GM12878 (cell line): ENCODE results near the gene WDR26. TPM values are rescaled to one million over a fixed set of nuclear protein-coding genes. Genes with fewer than 3 reads are reported as not detected.

Source experiments
- ATAC-seq: fragments of 200-7000 bp; cut with Tn5 transposase; 3 replicates; pipeline ENCODE4 v1.9.1; 2020; ENCODE audit warnings: mild to moderate bottlenecking, moderate library complexity
- BruUV-seq: library from RNA; stranded (reverse); fragments of 400-500 nt; replicated peaks from 2 replicates; lab custom pipeline; 2021; lab: Mats Ljungman, UMichigan
- CTCF ChIA-PET: fragments of 300-600 bp; sonication (Branson Sonifier 250); formaldehyde crosslinking; extraction: SDS; loops from one replicate; lab custom pipeline; 2021; ENCODE audit warnings: inconsistent platforms; lab: Yijun Ruan, JAX
- POLR2A ChIA-PET: fragments of 350-600 bp; formaldehyde crosslinking; extraction: SDS; loops from one replicate; lab custom pipeline; 2021; ENCODE audit warnings: inconsistent platforms; lab: Charles Lee
- RAD21 ChIA-PET: fragments of 300-600 bp; sonication (Branson Sonifier 250); formaldehyde crosslinking; loops from one replicate; lab custom pipeline; 2023; ENCODE audit warnings: antibody characterized with exemption; ENCODE audit not compliant: unreplicated experiment; lab: Charles Lee
- SMC1A ChIA-PET: fragments of 300-600 bp; sonication (Branson Sonifier 250); formaldehyde crosslinking; loops from one replicate; lab custom pipeline; 2023; ENCODE audit not compliant: unreplicated experiment, uncharacterized antibody; lab: Charles Lee
- DNase-seq: peaks from one replicate; pipeline ENCODE4 v3.0.0-alpha.2; 2011; ENCODE audit warnings: low read depth, low spot score
- FAIRE-seq: peaks from 3 replicates; lab custom pipeline; 2011; peaks lifted over from hg19 to GRCh38; lab: Jason Lieb, UNC
- H2AFZ ChIP-seq: 2 replicates; pipeline ENCODE4 v1.6.0; 2011; ENCODE audit warnings: low read depth, low read length, control low read depth; ENCODE audit not compliant: control insufficient read depth
- H3K27ac ChIP-seq: 2 replicates; pipeline ENCODE4 v1.5.1; 2011; ENCODE audit warnings: control low read depth; ENCODE audit not compliant: control insufficient read depth, insufficient read depth
- H3K27me3 ChIP-seq, 2 experiments: replicated peaks in 1 of 2; 2 replicates each; pipeline versions ENCODE4 v1.6.0 to v1.6.1; 2011; ENCODE audit warnings: low read length in 1 of 2; ENCODE audit not compliant: control insufficient read depth in 2 of 2, insufficient read depth in 2 of 2
- H3K36me3 ChIP-seq, 2 experiments: 2 replicates each; pipeline ENCODE4 v1.5.1; 2011; ENCODE audit warnings: low read length in 1 of 2; ENCODE audit not compliant: control insufficient read depth in 2 of 2, insufficient read depth in 2 of 2
- H3K4me1 ChIP-seq: 2 replicates; pipeline ENCODE4 v1.6.1; 2011; ENCODE audit warnings: mild to moderate bottlenecking, low read length, moderate library complexity, mixed read lengths; ENCODE audit not compliant: control insufficient read depth, insufficient read depth
- H3K4me2 ChIP-seq: 2 replicates; pipeline ENCODE4 v1.6.0; 2011; ENCODE audit warnings: control low read depth; ENCODE audit not compliant: control insufficient read depth, insufficient read depth
- H3K4me3 ChIP-seq: fragments of 200-600 bp; sonication (generic); 2 replicates; pipeline ENCODE4 v1.5.1; 2016
- H3K79me2 ChIP-seq: 2 replicates; pipeline ENCODE4 v1.6.0; 2011; ENCODE audit warnings: low read length; ENCODE audit not compliant: control insufficient read depth, insufficient read depth
- H3K9ac ChIP-seq: 2 replicates; pipeline ENCODE4 v1.8.0; 2011; ENCODE audit warnings: low read length, control low read depth, mixed read lengths; ENCODE audit not compliant: control insufficient read depth, insufficient read depth
- H3K9me3 ChIP-seq: replicated peaks from 3 replicates; pipeline ENCODE4 v1.5.1; 2011; ENCODE audit warnings: mild to moderate bottlenecking, low read length; ENCODE audit not compliant: control insufficient read depth, insufficient read depth
- H4K20me1 ChIP-seq: 2 replicates; pipeline ENCODE4 v1.6.0; 2011; ENCODE audit not compliant: control insufficient read depth, insufficient read depth
- NFYB ChIP-seq: IDR thresholded peaks from 2 replicates; pipeline ENCODE4 v1.6.1; 2011; ENCODE audit warnings: low read depth, mild to moderate bottlenecking, low read length, improper control_type of control experiment, moderate library complexity; ENCODE audit not compliant: insufficient read depth
- NKRF ChIP-seq: fragments of 450-650 bp; conservative IDR thresholded peaks from 2 replicates; pipeline ENCODE4 v1.6.1; 2017; ENCODE audit warnings: mild to moderate bottlenecking, moderate library complexity
- NR2C1 ChIP-seq: fragments of 450-650 bp; IDR thresholded peaks from 2 replicates; pipeline ENCODE4 v1.6.1; 2017; ENCODE audit warnings: antibody characterized with exemption, mild to moderate bottlenecking, moderate library complexity
- POU2F2 ChIP-seq: IDR thresholded peaks from 3 replicates; pipeline ENCODE4 v1.6.1; 2011; ENCODE audit warnings: low read depth, mild to moderate bottlenecking, low read length, borderline replicate concordance
- RFX5 ChIP-seq: IDR thresholded peaks from 2 replicates; pipeline ENCODE4 v1.6.1; 2011; ENCODE audit warnings: low read depth, low read length, improper control_type of control experiment
- STAT1 ChIP-seq: fragments of 450-650 bp; conservative IDR thresholded peaks from 2 replicates; pipeline ENCODE4 v1.6.1; 2014; ENCODE audit warnings: antibody characterized with exemption, mild to moderate bottlenecking
- STAT3 ChIP-seq: IDR thresholded peaks from 2 replicates; pipeline ENCODE4 v1.6.1; 2011; ENCODE audit warnings: low read depth, low read length, improper control_type of control experiment
- SUZ12 ChIP-seq: fragments of 200-600 bp; sonication (generic); IDR thresholded peaks from one replicate; pipeline ENCODE4 v1.6.1; 2018; ENCODE audit warnings: antibody characterized with exemption, mild to moderate bottlenecking; ENCODE audit not compliant: unreplicated experiment
- ZNF24 ChIP-seq: fragments of 450-650 bp; IDR thresholded peaks from 2 replicates; pipeline ENCODE4 v1.6.1; 2017; ENCODE audit warnings: antibody characterized with exemption, mild to moderate bottlenecking
- WGBS: methylation state at CpG from one replicate; pipeline ENCODE4 v1.1.6; 2016; ENCODE audit warnings: low lambda C conversion rate; ENCODE audit not compliant: insufficient replicate concordance, insufficient coverage; ENCODE audit errors: missing lambda C conversion rate; 5-methylcytosine and 5-hydroxymethylcytosine counted together
- in situ Hi-C: fragments of 300-500 bp; cut with MboI; formaldehyde crosslinking; loops from 9 replicates; pipeline ENCODE4 v1.14.3; 2018; ENCODE audit warnings: mixed read lengths
- intact Hi-C: fragments of 100-400 bp; cut with micrococcal nuclease; formaldehyde crosslinking; loops from one replicate; pipeline ENCODE4 v1.14.2; 2022; ENCODE audit not compliant: unreplicated experiment
- polyA plus RNA-seq, 11 experiments: library from polyadenylated mRNA; depleted of rRNA in 4 of 11; unstranded in 6 of 11; stranded (reverse) in 5 of 11; fragments of >200 nt; fragmentation: Nextera tagmentation in 4 of 11; fragmentation: Illumina TruSeq in 1 of 11; extraction: Ambion mirVana in 4 of 11; extraction: Trizol in 1 of 11; gene quantifications; 1 replicate in 1 of 11; 2 replicates in 10 of 11; pipeline versions ENCODE4 v1.2.1 to v1.2.3, GENCODE V29; 2011 to 2016; ENCODE audit warnings: inconsistent platforms in 2 of 11, missing spikeins in 2 of 11, low read depth in 1 of 11
- total RNA-seq, 4 experiments: library from RNA; depleted of rRNA in 3 of 4; stranded (reverse); fragments of >200 nt in 3 of 4; fragmentation: Illumina TruSeq in 1 of 4; extraction: Trizol in 1 of 4; gene quantifications; 2 replicates each; pipeline versions ENCODE4 v1.2.1 to v1.2.3, GENCODE V29; 2013 to 2021

Gene WDR26
- total and polyA plus RNA-seq, 10 of the 15 experiments (the other 5 are each of a cell fraction or from before 2014, with no cell fraction given) = 6.6 to 47.0 (median 24.4) TPM

GRCh38 chr1:224348137-224348536 is 86.5 kb downstream of the WDR26 start:
- BruUV-seq = no TSS peak
- in situ Hi-C loops = loop anchor here (25.0 kb wide), 2 partner anchors 536 to 1211 kb away; partner anchors contain the start of gene TLR5

More at GRCh38 chr1:224348137-224348536, 86.5 kb downstream of the WDR26 start:
- Histone ChIP-seq H3K4me1 (no peaks in the 10 kb centered on the region), H4K20me1 (no peaks in the 10 kb centered on the region), H3K79me2 (no peaks in the 10 kb centered on the region), H2AFZ (no peak overlapping the region), H3K36me3 (no peaks in the 10 kb centered on the region), H3K4me2 (no peak overlapping the region), H3K27me3 (no peaks in the 10 kb centered on the region), H3K9me3 (peaks cover 4% of the 10 kb centered on the region; the same call in 1 of the 3 replicates), H3K4me3 (no peak overlapping the region), H3K9ac (no peak overlapping the region), H3K27ac (no peak overlapping the region)
- POLR2A ChIA-PET = interaction anchor here (0.6 to 0.7 kb wide), 2 partner anchors 9 to 225 kb away, joined by 3 to 4 read pairs; no protein-coding TSS in a partner anchor
- FAIRE-seq (no peak), ATAC-seq (no peak), DNase-seq (no peak)
- TF ChIP-seq NKRF (no peak), RFX5 (no peak), NFYB (no peak), STAT3 (no peak), POU2F2 (no peak), SUZ12 (no peak), NR2C1 (no peak), ZNF24 (no peak), STAT1 (no peak)
- intact Hi-C loops = no loop called here
- SMC1A ChIA-PET = no interaction called here
- 59% methylated on average over 2 of the region's 2 CpGs for WGBS
- CTCF ChIA-PET = no interaction called here
- RAD21 ChIA-PET = no interaction called here
